Measurements from ENCODE around the gene LRMDA.

Gene LRMDA

GRCh38 chr10:76333796-76334195 lies 902.4 kb downstream of the LRMDA start:
- POLR2A ChIA-PET, result no interaction called here
- CTCF ChIA-PET, result no interaction called here
- H3K4me1 ChIP-seq (ENCODE audit: control insufficient read depth, insufficient read depth, low read length), result peaks cover 5% of the 10 kb centered on the region; the same call in 1 of the 2 replicates
- no peak overlapping the region for H3K4me3 ChIP-seq (ENCODE audit: low read depth, low read length)
- no peaks in the 10 kb centered on the region for H3K9me3 ChIP-seq (ENCODE audit: control insufficient read depth, insufficient read depth, low read depth, low read length)
- H3K27ac ChIP-seq (ENCODE audit: extremely low read depth, low read depth, low read length), result no peak overlapping the region
- no peaks in the 10 kb centered on the region for H3K36me3 ChIP-seq (ENCODE audit: control insufficient read depth in 2 of 2, insufficient read depth in 1 of 2, low read length in 2 of 2)
- TF ChIP-seq ZNF600 (tag by site-specific recombination; IDR thresholded peaks at IDR 0.05) (no peak), ZNF623 (tag by site-specific recombination; IDR thresholded peaks at IDR 0.05) (no peak), ZFP41 (tag by site-specific recombination; IDR thresholded peaks at IDR 0.05; ENCODE audit: borderline replicate concordance) (no peak), KLF10 (tag by site-specific recombination; IDR thresholded peaks at IDR 0.05) (no peak), ZBTB7A (tag by site-specific recombination; IDR thresholded peaks at IDR 0.05; ENCODE audit: low read depth) (no peak), ZNF76 (tag by site-specific recombination; IDR thresholded peaks at IDR 0.05; ENCODE audit: borderline replicate concordance, low read depth) (no peak), ZNF302 (tag by site-specific recombination; IDR thresholded peaks at IDR 0.05; ENCODE audit: low read depth) (no peak), ZNF169 (tag by site-specific recombination; IDR thresholded peaks at IDR 0.05) (no peak), BCL11B (tag by site-specific recombination; IDR thresholded peaks at IDR 0.05; ENCODE audit: low read depth) (no peak), ZNF624 (tag by site-specific recombination; IDR thresholded peaks at IDR 0.05) (no peak), GLIS2 (tag by site-specific recombination; IDR thresholded peaks at IDR 0.05) (no peak), MYNN (tag by site-specific recombination; IDR thresholded peaks at IDR 0.05; ENCODE audit: borderline replicate concordance) (no peak), RBAK (tag by site-specific recombination; IDR thresholded peaks at IDR 0.05) (no peak), ZNF501 (tag by site-specific recombination; IDR thresholded peaks at IDR 0.05) (no peak), ZNF830 (tag by site-specific recombination; IDR thresholded peaks at IDR 0.05; ENCODE audit: low read depth) (no peak), HIC1 (tag by site-specific recombination; IDR thresholded peaks at IDR 0.05) (no peak), FEZF1 (tag by site-specific recombination; IDR thresholded peaks at IDR 0.05) (no peak), GLI4 (tag by site-specific recombination; IDR thresholded peaks at IDR 0.05) (no peak), ELK4 (IDR thresholded peaks at IDR 0.05; ENCODE audit: borderline replicate concordance, low read depth, low read length) (no peak)

GRCh38 chr10:76334255-76334654 lies 902.8 kb downstream of the LRMDA start:
- peaks cover 5% of the 10 kb centered on the region; the same call in 1 of the 2 replicates for H3K4me1 ChIP-seq (ENCODE audit: control insufficient read depth, insufficient read depth, low read length)
- POLR2A ChIA-PET, result no interaction called here
- H3K4me3 ChIP-seq (ENCODE audit: low read depth, low read length), result no peak overlapping the region
- H3K27ac ChIP-seq (ENCODE audit: extremely low read depth, low read depth, low read length), result no peak overlapping the region
- no peaks in the 10 kb centered on the region for H3K36me3 ChIP-seq (ENCODE audit: control insufficient read depth in 2 of 2, insufficient read depth in 1 of 2, low read length in 2 of 2)
- CTCF ChIA-PET, result no interaction called here
- no peaks in the 10 kb centered on the region for H3K9me3 ChIP-seq (ENCODE audit: control insufficient read depth, insufficient read depth, low read depth, low read length)
- TF ChIP-seq ZFP69B (tag by site-specific recombination; IDR thresholded peaks at IDR 0.05) (no peak), ZNF776 (tag by site-specific recombination; IDR thresholded peaks at IDR 0.05; ENCODE audit: borderline replicate concordance) (no peak), ZNF701 (tag by site-specific recombination; IDR thresholded peaks at IDR 0.05) (no peak), ZNF184 (tag by site-specific recombination; IDR thresholded peaks at IDR 0.05) (no peak), SP2 (tag by site-specific recombination; IDR thresholded peaks at IDR 0.05) (no peak)
